Subcutaneous abdominal adipose tissue (tissue), 5 donors: ENCODE results near the gene SELENOO.

ENCODE experiments used
- H3K27ac ChIP-seq: one replicate; pipeline ENCODE4 v1.7.0; 2013; ENCODE audit warnings: low read depth, mild to moderate bottlenecking, inconsistent platforms, low read length, moderate library complexity
- H3K27me3 ChIP-seq, 5 donors: one replicate each; pipeline ENCODE4 v1.7.0; 2013; ENCODE audit warnings: low read length in 5 of 5, inconsistent platforms in 1 of 5; ENCODE audit not compliant: control insufficient read depth in 5 of 5, insufficient read depth in 4 of 5
- H3K36me3 ChIP-seq, 5 donors: one replicate each; pipeline ENCODE4 v1.7.0; 2013; ENCODE audit warnings: low read length in 5 of 5; ENCODE audit not compliant: control insufficient read depth in 5 of 5, insufficient read depth in 5 of 5
- H3K4me1 ChIP-seq, 5 donors: one replicate each; pipeline ENCODE4 v1.7.0; 2013; ENCODE audit warnings: low read length in 5 of 5, mild to moderate bottlenecking in 3 of 5, moderate library complexity in 1 of 5; ENCODE audit not compliant: control insufficient read depth in 5 of 5, insufficient read depth in 5 of 5
- H3K4me3 ChIP-seq, 5 donors: one replicate each; pipeline ENCODE4 v1.7.0; 2013; ENCODE audit warnings: low read length in 5 of 5, low read depth in 1 of 5
- H3K9ac ChIP-seq, 5 donors: one replicate each; pipeline ENCODE4 v1.7.0; 2013; ENCODE audit warnings: low read length in 5 of 5, mild to moderate bottlenecking in 4 of 5, moderate library complexity in 3 of 5
- H3K9me3 ChIP-seq, 5 donors: one replicate each; pipeline ENCODE4 v1.7.0; 2013; ENCODE audit warnings: low read length in 5 of 5; ENCODE audit not compliant: control insufficient read depth in 5 of 5
- donor health status: healthy.
- donor health status: healthy.
- donor health status: healthy.
- donor health status: healthy.
- donor health status: healthy.

SELENOO gene

DNA sequence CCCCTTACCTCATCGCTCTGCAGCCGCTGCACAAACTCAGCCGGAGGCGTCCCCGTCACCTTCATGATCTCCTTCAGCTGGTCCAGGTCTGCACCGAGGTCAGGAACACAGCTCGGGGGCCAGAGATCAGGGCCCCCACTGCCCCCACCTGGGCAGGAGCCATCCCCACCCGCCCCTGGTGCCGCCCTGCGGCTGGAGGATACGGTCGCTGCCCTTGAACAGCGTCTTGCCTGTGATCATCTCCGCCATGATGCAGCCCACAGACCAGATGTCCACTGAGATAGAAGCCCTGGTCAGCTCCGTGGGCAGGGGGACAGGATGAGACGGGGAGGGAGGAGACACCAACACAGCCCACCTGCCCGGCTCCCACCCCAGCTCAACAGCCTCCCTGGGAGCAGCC, 54.8 kb downstream of the SELENOO start:
- Histone ChIP-seq H3K36me3 (peaks cover 0 to 6% (median 0%) of the 10 kb centered on the region in 5 donors), H3K9ac (no peak overlapping the region), H3K4me3 (no peak overlapping the region), H3K4me1 (peaks cover 0 to 24% (median 18%) of the 10 kb centered on the region in 5 donors), H3K27me3 (peaks cover 5 to 20% (median 10%) of the 10 kb centered on the region in 5 donors), H3K9me3 (no peaks in the 10 kb centered on the region), H3K27ac (no peak overlapping the region)

DNA sequence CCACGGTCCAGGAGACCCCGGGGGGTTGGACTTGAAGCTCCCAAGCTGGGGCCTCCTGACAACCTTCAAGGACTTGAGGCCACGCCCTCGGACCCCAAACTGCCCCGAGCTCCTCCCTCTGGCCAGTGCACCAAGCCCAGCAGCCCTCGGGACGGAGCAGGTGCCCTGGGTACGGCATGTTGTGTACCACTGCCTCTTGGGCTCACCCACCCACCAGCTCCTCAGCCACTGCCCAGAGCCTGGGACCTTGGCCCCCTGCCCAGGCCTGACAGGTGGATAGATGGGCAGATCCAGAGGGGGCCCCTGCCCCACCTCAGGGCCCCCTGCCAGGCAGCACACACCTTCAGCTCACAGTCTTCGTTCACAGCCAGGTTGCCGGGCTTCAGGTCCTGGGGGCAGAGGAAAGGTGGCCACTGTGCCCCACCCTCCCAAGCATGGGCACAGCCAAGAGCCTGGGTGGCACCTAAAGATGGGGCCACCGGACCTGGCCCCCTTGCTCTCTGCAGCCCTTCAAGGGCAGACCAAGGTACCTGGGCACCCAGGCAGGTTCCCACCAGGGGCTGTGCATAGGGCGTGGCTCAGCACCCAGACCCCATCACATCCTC, 55.5 kb downstream of the SELENOO start:
- no peaks in the 10 kb centered on the region for H3K9me3 ChIP-seq
- no peak overlapping the region for H3K27ac ChIP-seq
- H3K27me3 ChIP-seq, result peaks cover 5 to 20% (median 10%) of the 10 kb centered on the region in 5 donors
- no peak overlapping the region for H3K9ac ChIP-seq
- no peak overlapping the region for H3K4me3 ChIP-seq
- H3K36me3 ChIP-seq, result peaks cover 0 to 6% (median 0%) of the 10 kb centered on the region in 5 donors
- peaks cover 0 to 22% (median 18%) of the 10 kb centered on the region in 5 donors for H3K4me1 ChIP-seq

DNA sequence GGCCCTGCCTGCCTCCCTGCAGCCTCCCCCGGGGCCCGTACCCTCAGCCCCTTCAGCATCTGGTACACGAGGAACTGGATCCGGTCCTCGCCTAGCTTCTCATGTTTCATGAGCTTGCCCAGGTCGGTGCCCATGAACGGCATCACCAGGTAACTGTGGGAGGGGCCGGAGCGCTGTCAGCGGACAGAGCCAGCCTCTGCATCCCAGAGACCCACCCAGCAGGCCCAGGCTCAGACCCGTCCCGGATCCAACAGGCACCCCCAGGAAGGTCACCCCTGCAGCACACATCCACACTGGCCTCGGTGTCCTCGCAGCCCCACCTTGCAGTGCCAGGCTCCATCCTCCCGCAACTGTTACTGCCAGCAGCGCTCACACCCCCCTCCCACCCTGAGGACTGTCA, 56.2 kb downstream of the SELENOO start:
- no peak overlapping the region for H3K9ac ChIP-seq
- peaks cover 0 to 6% (median 0%) of the 10 kb centered on the region in 5 donors for H3K36me3 ChIP-seq

GRCh38 chr22:50257451-50258360, 56.9 kb downstream of the SELENOO start:
- Histone ChIP-seq H3K27me3 (peaks cover 11 to 28% (median 18%) of the 10 kb centered on the region in 5 donors), H3K4me3 (no peak overlapping the region), H3K4me1 (peaks cover 0 to 20% (median 18%) of the 10 kb centered on the region in 5 donors), H3K9me3 (no peaks in the 10 kb centered on the region), H3K36me3 (peaks cover 0 to 6% (median 0%) of the 10 kb centered on the region in 5 donors), H3K9ac (no peak overlapping the region), H3K27ac (no peak overlapping the region)

More for the DNA sequence above, 56.2 kb downstream of the SELENOO start:
- H3K27ac ChIP-seq, result no peak overlapping the region
- peaks cover 6 to 21% (median 12%) of the 10 kb centered on the region in 5 donors for H3K27me3 ChIP-seq
- no peaks in the 10 kb centered on the region for H3K9me3 ChIP-seq
- no peak overlapping the region for H3K4me3 ChIP-seq
- H3K4me1 ChIP-seq, result peaks cover 0 to 17% (median 13%) of the 10 kb centered on the region in 5 donors

- Histone ChIP-seq H3K36me3 (peaks cover 0 to 6% (median 0%) of the 10 kb centered on the region in 5 donors), H3K4me3 (no peak overlapping the region), H3K9me3 (no peaks in the 10 kb centered on the region), H3K4me1 (peaks cover 0 to 28% (median 23%) of the 10 kb centered on the region in 5 donors), H3K27me3 (peaks cover 16 to 33% (median 20%) of the 10 kb centered on the region in 5 donors), H3K9ac (no peak overlapping the region), H3K27ac (no peak overlapping the region)
Measured at GRCh38 chr22:50258361-50259292, 57.8 kb downstream of the SELENOO start.

- peaks cover 0 to 28% (median 23%) of the 10 kb centered on the region in 5 donors for H3K4me1 ChIP-seq
- no peak overlapping the region for H3K9ac ChIP-seq
- no peak overlapping the region for H3K4me3 ChIP-seq
Measured at GRCh38 chr22:50259302-50259701, 58.5 kb downstream of the SELENOO start.

GRCh38 chr22:50260434-50260800, 59.6 kb downstream of the SELENOO start:
- Histone ChIP-seq H3K4me1 (peaks cover 0 to 28% (median 23%) of the 10 kb centered on the region in 5 donors), H3K9me3 (no peaks in the 10 kb centered on the region), H3K4me3 (peak overlapping the region in 4 of 5 donors; percentile 53 to 71 (median 54)), H3K27me3 (peaks cover 16 to 33% (median 20%) of the 10 kb centered on the region in 5 donors), H3K9ac (peak overlapping the region in 2 of 5 donors; percentile 53 to 59), H3K36me3 (peaks cover 0 to 10% (median 5%) of the 10 kb centered on the region in 5 donors), H3K27ac (no peak overlapping the region)

More at GRCh38 chr22:50259302-50259701, 58.5 kb downstream of the SELENOO start:
- Histone ChIP-seq H3K36me3 (peaks cover 0 to 6% (median under 1%) of the 10 kb centered on the region in 5 donors), H3K9me3 (no peaks in the 10 kb centered on the region), H3K27me3 (peaks cover 16 to 33% (median 20%) of the 10 kb centered on the region in 5 donors), H3K27ac (no peak overlapping the region)

DNA sequence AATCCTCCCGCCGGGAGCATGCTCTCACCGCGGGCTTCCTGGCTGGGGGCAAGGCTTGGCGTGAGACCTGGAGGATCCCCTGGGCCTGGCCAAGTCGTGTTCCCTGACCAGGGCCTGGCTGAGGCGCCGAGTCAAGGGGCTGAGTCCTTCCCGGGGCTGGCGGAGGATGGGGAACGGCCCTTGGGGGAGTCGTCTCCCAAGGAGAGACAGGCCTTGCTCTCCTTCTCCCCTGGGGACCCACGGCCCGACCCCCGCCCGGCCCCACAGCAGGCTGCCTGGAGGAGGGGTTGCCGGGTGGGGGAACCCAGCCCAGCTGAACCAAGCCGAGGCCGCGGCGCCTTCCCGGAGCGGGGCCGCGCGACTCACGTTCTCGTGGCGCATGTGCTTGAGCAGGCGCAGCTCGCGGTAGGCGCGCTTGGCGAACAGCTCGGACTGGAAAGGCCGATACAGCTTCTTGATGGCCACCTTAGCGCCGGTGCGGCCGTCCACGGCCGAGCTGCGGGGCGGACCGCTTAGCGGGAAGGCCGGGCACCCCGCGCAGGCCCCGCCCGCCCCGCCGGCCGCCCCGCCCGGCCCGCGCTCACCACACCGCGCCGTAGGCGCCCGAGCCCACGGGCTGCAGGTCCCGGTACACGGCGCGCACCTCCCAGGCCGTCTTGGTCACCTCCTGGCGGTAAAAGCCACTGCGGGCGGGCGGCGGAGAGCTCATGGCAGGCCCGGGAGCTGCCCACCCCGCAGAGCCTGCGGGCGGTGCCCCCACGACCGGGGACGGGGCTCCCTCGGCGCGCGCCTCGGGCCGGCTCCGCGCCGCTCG, 60.2 kb downstream of the SELENOO start:
- Histone ChIP-seq H3K27ac (no peak overlapping the region), H3K9ac (peak overlapping the region in 2 of 5 donors; percentile 53 to 59), H3K36me3 (peaks cover 0 to 10% (median 5%) of the 10 kb centered on the region in 5 donors), H3K4me1 (peaks cover 0 to 28% (median 23%) of the 10 kb centered on the region in 5 donors), H3K27me3 (peaks cover 16 to 33% (median 20%) of the 10 kb centered on the region in 5 donors), H3K9me3 (no peaks in the 10 kb centered on the region), H3K4me3 (peak overlapping the region in 4 of 5 donors; percentile 53 to 71 (median 54))
